CD4-positive, alpha-beta T cell (primary cell): ENCODE data around the gene PKD2. TPM values are rescaled to one million over a fixed set of nuclear protein-coding genes. Genes with fewer than 3 reads are reported as not detected.
A peak's percentile ranks its signal among the peaks of the same experiment; 100 is the strongest.

Experiments used
- ATAC-seq: fragments of 200-7000 bp; cut with Tn5 transposase; one replicate; pipeline ENCODE4 v1.10.0; 2022; ENCODE audit warnings: mild to moderate bottlenecking; ENCODE audit not compliant: poor library complexity
- CTCF ChIA-PET: fragments of 350-600 bp; sonication (Branson Sonifier 250); formaldehyde crosslinking; loops from one replicate; lab custom pipeline; 2021; ENCODE audit warnings: antibody characterized with exemption, inconsistent platforms; lab: Charles Lee
- POLR2A ChIA-PET: fragments of 350-600 bp; sonication (Branson Sonifier 250); formaldehyde crosslinking; loops from one replicate; lab custom pipeline; 2021; ENCODE audit warnings: antibody characterized with exemption, inconsistent platforms; lab: Charles Lee
- DNase-seq, 14 experiments: peaks; one replicate each; pipeline ENCODE4 v3.0.0-alpha.2; 2013 to 2020; ENCODE audit warnings: mixed read lengths in 2 of 14
- H3K27ac ChIP-seq, 2 donors: one replicate each; pipeline versions ENCODE4 v1.5.1 to v1.7.0; 2013; ENCODE audit warnings: low read length in 2 of 2, low read depth in 1 of 2, mild to moderate bottlenecking in 1 of 2
- H3K27me3 ChIP-seq, 2 experiments: 1 replicate in 1 of 2; 2 replicates in 1 of 2; pipeline versions ENCODE4 v1.6.1 to v1.7.0; 2013; ENCODE audit warnings: low read length in 2 of 2, control low read depth in 1 of 2, mild to moderate bottlenecking in 1 of 2, moderate library complexity in 1 of 2; ENCODE audit not compliant: insufficient read depth in 2 of 2, control insufficient read depth in 1 of 2
- H3K36me3 ChIP-seq: one replicate; pipeline ENCODE4 v1.6.1; 2013; ENCODE audit warnings: low read length, control low read depth; ENCODE audit not compliant: insufficient read depth
- H3K4me1 ChIP-seq: one replicate; pipeline ENCODE4 v1.6.1; 2013; ENCODE audit warnings: low read length, control low read depth; ENCODE audit not compliant: insufficient read depth
- H3K4me3 ChIP-seq: one replicate; pipeline ENCODE4 v1.5.1; 2013; ENCODE audit warnings: mild to moderate bottlenecking, low read length, moderate library complexity
- H3K9me3 ChIP-seq, 2 experiments: 1 replicate in 1 of 2; 2 replicates in 1 of 2; pipeline versions ENCODE4 v1.6.1 to v1.7.0; 2013; ENCODE audit warnings: low read length in 2 of 2, mild to moderate bottlenecking in 2 of 2, control low read depth in 1 of 2, moderate library complexity in 1 of 2; ENCODE audit not compliant: control insufficient read depth in 1 of 2, insufficient read depth in 1 of 2
- H3K27ac Mint-ChIP-seq: one replicate; pipeline ENCODE4 v1.8.0; 2020; ENCODE audit warnings: mixed read lengths
- H3K27me3 Mint-ChIP-seq: one replicate; pipeline ENCODE4 v1.8.0; 2021; ENCODE audit warnings: mixed read lengths
- H3K36me3 Mint-ChIP-seq: one replicate; pipeline ENCODE4 v1.8.0; 2021; ENCODE audit warnings: low read depth, mixed read lengths
- H3K4me1 Mint-ChIP-seq: one replicate; pipeline ENCODE4 v1.8.0; 2021; ENCODE audit warnings: low read depth, mixed read lengths
- H3K4me3 Mint-ChIP-seq: one replicate; pipeline ENCODE4 v1.8.0; 2020; ENCODE audit warnings: mild to moderate bottlenecking, mixed read lengths
- H3K9me3 Mint-ChIP-seq: one replicate; pipeline ENCODE4 v1.8.0; 2020; ENCODE audit warnings: mixed read lengths
- intact Hi-C, 2 experiments: fragments of 100-400 bp; cut with DNase I in 1 of 2; cut with micrococcal nuclease in 1 of 2; formaldehyde crosslinking; loops; one replicate each; pipeline versions ENCODE4 v1.15.1 to v1.9.0; 2023 to 2025; cut with DNase I, micrococcal nuclease
- total RNA-seq, 174 experiments: library from RNA in 2 of 174; stranded (reverse) in 2 of 174; gene quantifications; one replicate each; pipeline ENCODE4 v1.2.3 and lab custom pipeline; 2021 to 2026
- TF ChIP-seq, protein P1 (sequence below): fragments of 200-600 bp; IDR thresholded peaks from one replicate; pipeline ENCODE4 v1.8.0; 2022; ENCODE audit warnings: antibody characterized with exemption, mild to moderate bottlenecking

Gene PKD2
- total RNA-seq, 2 experiments from 2014 or later, result 4.1 to 4.3 TPM

DNA sequence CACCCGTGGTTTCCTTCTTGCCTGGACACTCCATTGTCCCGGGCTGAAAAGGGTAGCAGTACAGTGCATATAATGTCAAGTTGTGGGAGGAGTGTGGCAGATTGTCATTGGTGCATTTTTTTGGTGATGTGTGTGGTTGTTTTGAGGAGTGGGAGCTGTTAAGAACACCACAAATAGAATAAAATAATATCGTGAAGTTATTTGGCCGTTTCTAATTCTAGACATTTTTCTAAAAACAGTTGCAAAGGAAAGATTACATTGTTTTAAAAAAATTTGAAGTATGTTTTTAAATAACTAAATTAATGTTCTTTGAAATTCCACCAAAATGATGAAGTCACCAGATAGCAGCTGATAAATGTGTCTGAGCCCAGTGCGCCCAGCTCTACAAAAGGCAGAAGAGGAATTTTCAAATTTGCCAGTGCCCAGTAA is 1.3 kb downstream of the PKD2 start:
- Mint-ChIP-seq H3K36me3 (peaks cover 9% of the 10 kb centered on the region), H3K9me3 (no peaks in the 10 kb centered on the region), H3K27me3 (no peaks in the 10 kb centered on the region), H3K27ac (no peak overlapping the region), H3K4me1 (peaks cover 36% of the 10 kb centered on the region), H3K4me3 (peak overlapping the region; percentile 97)
- H3K4me1 ChIP-seq, result peaks cover 8% of the 10 kb centered on the region
- no peaks in the 10 kb centered on the region for H3K36me3 ChIP-seq
- peak overlapping the region; percentile 43 for H3K4me3 ChIP-seq
- no peaks in the 10 kb centered on the region for H3K27me3 ChIP-seq
- TF ChIP-seq, protein P1, sequence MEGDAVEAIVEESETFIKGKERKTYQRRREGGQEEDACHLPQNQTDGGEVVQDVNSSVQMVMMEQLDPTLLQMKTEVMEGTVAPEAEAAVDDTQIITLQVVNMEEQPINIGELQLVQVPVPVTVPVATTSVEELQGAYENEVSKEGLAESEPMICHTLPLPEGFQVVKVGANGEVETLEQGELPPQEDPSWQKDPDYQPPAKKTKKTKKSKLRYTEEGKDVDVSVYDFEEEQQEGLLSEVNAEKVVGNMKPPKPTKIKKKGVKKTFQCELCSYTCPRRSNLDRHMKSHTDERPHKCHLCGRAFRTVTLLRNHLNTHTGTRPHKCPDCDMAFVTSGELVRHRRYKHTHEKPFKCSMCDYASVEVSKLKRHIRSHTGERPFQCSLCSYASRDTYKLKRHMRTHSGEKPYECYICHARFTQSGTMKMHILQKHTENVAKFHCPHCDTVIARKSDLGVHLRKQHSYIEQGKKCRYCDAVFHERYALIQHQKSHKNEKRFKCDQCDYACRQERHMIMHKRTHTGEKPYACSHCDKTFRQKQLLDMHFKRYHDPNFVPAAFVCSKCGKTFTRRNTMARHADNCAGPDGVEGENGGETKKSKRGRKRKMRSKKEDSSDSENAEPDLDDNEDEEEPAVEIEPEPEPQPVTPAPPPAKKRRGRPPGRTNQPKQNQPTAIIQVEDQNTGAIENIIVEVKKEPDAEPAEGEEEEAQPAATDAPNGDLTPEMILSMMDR, result no peak
- ChIA-PET POLR2A (no interaction called here), CTCF (no interaction called here)
- intact Hi-C loops, result loop anchor here in 1 of 2 experiments (10.0 kb wide), 1 partner anchor 1106 kb away; the partner anchor contains the start of gene TIGD2
- DNase-seq, result no peak
- no peak overlapping the region for H3K27ac ChIP-seq
- H3K9me3 ChIP-seq, result no peaks in the 10 kb centered on the region
- ATAC-seq, result no peak

DNA sequence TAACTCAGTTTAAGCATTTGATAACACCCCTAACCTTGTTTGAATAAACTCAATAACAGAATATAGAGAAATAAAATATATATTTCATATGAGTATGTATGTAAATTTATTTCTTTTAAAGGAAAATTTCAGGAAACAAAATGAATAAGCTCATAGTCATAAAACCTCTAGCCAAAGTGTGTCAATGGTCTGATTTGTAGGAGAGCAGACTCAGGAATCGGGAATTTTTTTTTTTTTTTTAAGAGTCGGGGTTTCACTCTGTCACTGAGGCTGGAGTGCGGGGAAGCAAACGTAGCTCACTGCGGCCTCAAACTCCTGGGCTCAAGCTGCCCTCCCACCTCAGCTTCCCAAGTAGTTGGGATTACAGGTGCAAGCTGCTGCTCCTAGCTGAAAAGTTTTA is 2.4 kb downstream of the PKD2 start:
- Mint-ChIP-seq H3K4me1 (peaks cover 36% of the 10 kb centered on the region), H3K9me3 (no peaks in the 10 kb centered on the region), H3K36me3 (peaks cover 9% of the 10 kb centered on the region), H3K27ac (no peak overlapping the region), H3K27me3 (no peaks in the 10 kb centered on the region), H3K4me3 (no peak overlapping the region)
- ATAC-seq (no peak), DNase-seq (no peak)
- POLR2A ChIA-PET, result no interaction called here
- intact Hi-C loops, result loop anchor here in 1 of 2 experiments (10.0 kb wide), 1 partner anchor 1105 kb away; the partner anchor contains the start of gene TIGD2
- H3K4me3 ChIP-seq, result no peak overlapping the region
- H3K9me3 ChIP-seq, result no peaks in the 10 kb centered on the region
- TF ChIP-seq, protein P1, result no peak
- H3K27me3 ChIP-seq, result no peaks in the 10 kb centered on the region
- H3K27ac ChIP-seq, result no peak overlapping the region
- peaks cover 8% of the 10 kb centered on the region for H3K4me1 ChIP-seq
- H3K36me3 ChIP-seq, result no peaks in the 10 kb centered on the region
- CTCF ChIA-PET, result no interaction called here

DNA sequence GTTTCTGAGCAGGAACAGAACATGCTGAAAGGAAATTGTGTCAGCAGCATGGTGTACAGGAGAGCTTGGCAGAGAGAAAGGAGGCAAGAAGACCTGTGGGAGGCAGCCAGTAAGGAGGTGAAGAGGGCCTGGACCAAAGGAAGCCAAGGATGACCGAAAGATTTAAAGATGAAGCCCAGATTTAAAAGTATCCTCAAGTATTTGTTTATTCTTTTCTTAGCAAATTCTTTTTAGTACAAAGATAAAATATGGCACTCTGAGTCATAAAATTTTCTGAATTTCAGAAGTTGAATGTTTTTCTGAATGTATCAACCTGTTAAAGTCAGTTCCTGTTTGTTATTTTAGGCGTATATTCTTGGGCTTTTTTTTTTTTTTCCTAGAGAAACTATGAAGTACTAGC is 3.5 kb downstream of the PKD2 start:
- CTCF ChIA-PET, result interaction anchor here (0.6 kb wide), 1 partner anchor 37 kb away, joined by 3 read pairs; no protein-coding TSS in a partner anchor

More for the DNA sequence above, 3.5 kb downstream of the PKD2 start:
- TF ChIP-seq, protein P1, result no peak
- ATAC-seq, result no peak
- H3K4me1 ChIP-seq, result peaks cover 8% of the 10 kb centered on the region
- no peaks in the 10 kb centered on the region for H3K27me3 ChIP-seq
- H3K4me1 Mint-ChIP-seq, result peaks cover 36% of the 10 kb centered on the region
- no peaks in the 10 kb centered on the region for H3K27me3 Mint-ChIP-seq
- H3K36me3 ChIP-seq, result no peaks in the 10 kb centered on the region
- no peak overlapping the region for H3K27ac ChIP-seq
- H3K36me3 Mint-ChIP-seq, result peaks cover 9% of the 10 kb centered on the region
- no peak overlapping the region for H3K27ac Mint-ChIP-seq
- H3K9me3 ChIP-seq, result no peaks in the 10 kb centered on the region
- intact Hi-C loops, result no loop called here
- DNase-seq, result no peak
- H3K4me3 Mint-ChIP-seq, result no peak overlapping the region
- POLR2A ChIA-PET, result no interaction called here
- no peaks in the 10 kb centered on the region for H3K9me3 Mint-ChIP-seq
- H3K4me3 ChIP-seq, result no peak overlapping the region
